HEK293 (cell line): ENCODE results near the gene STX11.

Experiments used
- SP3 ChIP-seq: fragments of 450-650 bp; formaldehyde crosslinking; IDR thresholded peaks from 2 replicates; pipeline ENCODE4 v1.5.1; 2016; ENCODE audit warnings: missing biosample characterization, missing genetic modification characterization
- ZNF174 ChIP-seq: fragments of 450-650 bp; formaldehyde crosslinking; IDR thresholded peaks from 2 replicates; pipeline ENCODE4 v1.5.0; 2017; ENCODE audit warnings: missing biosample characterization, mild to moderate bottlenecking, missing genetic modification characterization
- ZNF214 ChIP-seq: fragments of 450-650 bp; formaldehyde crosslinking; IDR thresholded peaks from 2 replicates; pipeline ENCODE4 v1.5.1; 2017; ENCODE audit warnings: missing biosample characterization, mild to moderate bottlenecking, missing genetic modification characterization, borderline replicate concordance
- ZNF416 ChIP-seq: fragments of 450-650 bp; formaldehyde crosslinking; IDR thresholded peaks from 2 replicates; pipeline ENCODE4 v1.5.1; 2016; ENCODE audit warnings: missing biosample characterization, missing genetic modification characterization
- ZNF548 ChIP-seq: fragments of 450-650 bp; formaldehyde crosslinking; IDR thresholded peaks from 2 replicates; pipeline ENCODE4 v1.5.1; 2016; ENCODE audit warnings: missing biosample characterization, missing genetic modification characterization
- TF ChIP-seq, protein P1 (sequence below): fragments of 450-650 bp; formaldehyde crosslinking; IDR thresholded peaks from 2 replicates; pipeline ENCODE4 v1.5.1; 2016; ENCODE audit warnings: missing biosample characterization, missing genetic modification characterization
- TF ChIP-seq, protein P2 (sequence below): fragments of 450-650 bp; formaldehyde crosslinking; IDR thresholded peaks from 2 replicates; pipeline ENCODE4 v1.5.1; 2016; ENCODE audit warnings: missing biosample characterization, missing genetic modification characterization
- TF ChIP-seq, protein P3 (sequence below): fragments of 450-650 bp; formaldehyde crosslinking; IDR thresholded peaks from 2 replicates; pipeline ENCODE4 v1.5.1; 2016; ENCODE audit warnings: missing biosample characterization, missing genetic modification characterization
- TF ChIP-seq, protein P4 (sequence below): fragments of 450-650 bp; formaldehyde crosslinking; IDR thresholded peaks from 2 replicates; pipeline ENCODE4 v1.5.1; 2016; ENCODE audit warnings: missing biosample characterization, missing genetic modification characterization
- TF ChIP-seq, protein P5 (sequence below): fragments of 450-650 bp; formaldehyde crosslinking; IDR thresholded peaks from 2 replicates; pipeline ENCODE4 v1.5.1; 2016; ENCODE audit warnings: missing biosample characterization, missing genetic modification characterization, low read depth

DNA sequence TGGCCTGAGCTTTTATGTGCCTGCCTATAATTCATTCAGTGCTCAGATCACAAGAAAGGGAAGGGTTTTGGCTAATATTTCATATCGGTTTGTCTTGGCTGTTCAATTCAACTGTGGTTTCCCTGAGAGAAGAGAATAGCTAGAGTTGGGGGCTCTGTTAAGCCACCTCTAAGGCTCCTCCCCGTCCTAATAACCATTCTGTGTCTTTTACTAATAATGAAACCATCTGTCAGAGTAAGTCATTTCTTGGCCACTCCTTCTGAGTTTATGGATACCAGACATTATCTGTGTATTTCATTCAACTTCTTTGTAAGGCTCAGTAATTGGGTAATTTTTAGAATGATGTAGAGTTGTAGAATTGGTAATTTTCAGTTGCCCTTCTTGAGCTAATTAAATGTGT is 5.2 kb downstream of the STX11 start:
- TF ChIP-seq ZNF174 (tag by site-specific recombination) = no peak
- TF ChIP-seq ZNF548 (tag by site-specific recombination) = no peak
- TF ChIP-seq SP3 (tag by site-specific recombination) = no peak
- TF ChIP-seq, protein P1, sequence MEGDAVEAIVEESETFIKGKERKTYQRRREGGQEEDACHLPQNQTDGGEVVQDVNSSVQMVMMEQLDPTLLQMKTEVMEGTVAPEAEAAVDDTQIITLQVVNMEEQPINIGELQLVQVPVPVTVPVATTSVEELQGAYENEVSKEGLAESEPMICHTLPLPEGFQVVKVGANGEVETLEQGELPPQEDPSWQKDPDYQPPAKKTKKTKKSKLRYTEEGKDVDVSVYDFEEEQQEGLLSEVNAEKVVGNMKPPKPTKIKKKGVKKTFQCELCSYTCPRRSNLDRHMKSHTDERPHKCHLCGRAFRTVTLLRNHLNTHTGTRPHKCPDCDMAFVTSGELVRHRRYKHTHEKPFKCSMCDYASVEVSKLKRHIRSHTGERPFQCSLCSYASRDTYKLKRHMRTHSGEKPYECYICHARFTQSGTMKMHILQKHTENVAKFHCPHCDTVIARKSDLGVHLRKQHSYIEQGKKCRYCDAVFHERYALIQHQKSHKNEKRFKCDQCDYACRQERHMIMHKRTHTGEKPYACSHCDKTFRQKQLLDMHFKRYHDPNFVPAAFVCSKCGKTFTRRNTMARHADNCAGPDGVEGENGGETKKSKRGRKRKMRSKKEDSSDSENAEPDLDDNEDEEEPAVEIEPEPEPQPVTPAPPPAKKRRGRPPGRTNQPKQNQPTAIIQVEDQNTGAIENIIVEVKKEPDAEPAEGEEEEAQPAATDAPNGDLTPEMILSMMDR = no peak
- TF ChIP-seq ZNF416 (tag by site-specific recombination) = no peak
- TF ChIP-seq, protein P2, sequence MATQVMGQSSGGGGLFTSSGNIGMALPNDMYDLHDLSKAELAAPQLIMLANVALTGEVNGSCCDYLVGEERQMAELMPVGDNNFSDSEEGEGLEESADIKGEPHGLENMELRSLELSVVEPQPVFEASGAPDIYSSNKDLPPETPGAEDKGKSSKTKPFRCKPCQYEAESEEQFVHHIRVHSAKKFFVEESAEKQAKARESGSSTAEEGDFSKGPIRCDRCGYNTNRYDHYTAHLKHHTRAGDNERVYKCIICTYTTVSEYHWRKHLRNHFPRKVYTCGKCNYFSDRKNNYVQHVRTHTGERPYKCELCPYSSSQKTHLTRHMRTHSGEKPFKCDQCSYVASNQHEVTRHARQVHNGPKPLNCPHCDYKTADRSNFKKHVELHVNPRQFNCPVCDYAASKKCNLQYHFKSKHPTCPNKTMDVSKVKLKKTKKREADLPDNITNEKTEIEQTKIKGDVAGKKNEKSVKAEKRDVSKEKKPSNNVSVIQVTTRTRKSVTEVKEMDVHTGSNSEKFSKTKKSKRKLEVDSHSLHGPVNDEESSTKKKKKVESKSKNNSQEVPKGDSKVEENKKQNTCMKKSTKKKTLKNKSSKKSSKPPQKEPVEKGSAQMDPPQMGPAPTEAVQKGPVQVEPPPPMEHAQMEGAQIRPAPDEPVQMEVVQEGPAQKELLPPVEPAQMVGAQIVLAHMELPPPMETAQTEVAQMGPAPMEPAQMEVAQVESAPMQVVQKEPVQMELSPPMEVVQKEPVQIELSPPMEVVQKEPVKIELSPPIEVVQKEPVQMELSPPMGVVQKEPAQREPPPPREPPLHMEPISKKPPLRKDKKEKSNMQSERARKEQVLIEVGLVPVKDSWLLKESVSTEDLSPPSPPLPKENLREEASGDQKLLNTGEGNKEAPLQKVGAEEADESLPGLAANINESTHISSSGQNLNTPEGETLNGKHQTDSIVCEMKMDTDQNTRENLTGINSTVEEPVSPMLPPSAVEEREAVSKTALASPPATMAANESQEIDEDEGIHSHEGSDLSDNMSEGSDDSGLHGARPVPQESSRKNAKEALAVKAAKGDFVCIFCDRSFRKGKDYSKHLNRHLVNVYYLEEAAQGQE (tag by site-specific recombination) = no peak
- TF ChIP-seq, protein P3, sequence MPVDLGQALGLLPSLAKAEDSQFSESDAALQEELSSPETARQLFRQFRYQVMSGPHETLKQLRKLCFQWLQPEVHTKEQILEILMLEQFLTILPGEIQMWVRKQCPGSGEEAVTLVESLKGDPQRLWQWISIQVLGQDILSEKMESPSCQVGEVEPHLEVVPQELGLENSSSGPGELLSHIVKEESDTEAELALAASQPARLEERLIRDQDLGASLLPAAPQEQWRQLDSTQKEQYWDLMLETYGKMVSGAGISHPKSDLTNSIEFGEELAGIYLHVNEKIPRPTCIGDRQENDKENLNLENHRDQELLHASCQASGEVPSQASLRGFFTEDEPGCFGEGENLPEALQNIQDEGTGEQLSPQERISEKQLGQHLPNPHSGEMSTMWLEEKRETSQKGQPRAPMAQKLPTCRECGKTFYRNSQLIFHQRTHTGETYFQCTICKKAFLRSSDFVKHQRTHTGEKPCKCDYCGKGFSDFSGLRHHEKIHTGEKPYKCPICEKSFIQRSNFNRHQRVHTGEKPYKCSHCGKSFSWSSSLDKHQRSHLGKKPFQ (tag by site-specific recombination) = no peak
- TF ChIP-seq, protein P4, sequence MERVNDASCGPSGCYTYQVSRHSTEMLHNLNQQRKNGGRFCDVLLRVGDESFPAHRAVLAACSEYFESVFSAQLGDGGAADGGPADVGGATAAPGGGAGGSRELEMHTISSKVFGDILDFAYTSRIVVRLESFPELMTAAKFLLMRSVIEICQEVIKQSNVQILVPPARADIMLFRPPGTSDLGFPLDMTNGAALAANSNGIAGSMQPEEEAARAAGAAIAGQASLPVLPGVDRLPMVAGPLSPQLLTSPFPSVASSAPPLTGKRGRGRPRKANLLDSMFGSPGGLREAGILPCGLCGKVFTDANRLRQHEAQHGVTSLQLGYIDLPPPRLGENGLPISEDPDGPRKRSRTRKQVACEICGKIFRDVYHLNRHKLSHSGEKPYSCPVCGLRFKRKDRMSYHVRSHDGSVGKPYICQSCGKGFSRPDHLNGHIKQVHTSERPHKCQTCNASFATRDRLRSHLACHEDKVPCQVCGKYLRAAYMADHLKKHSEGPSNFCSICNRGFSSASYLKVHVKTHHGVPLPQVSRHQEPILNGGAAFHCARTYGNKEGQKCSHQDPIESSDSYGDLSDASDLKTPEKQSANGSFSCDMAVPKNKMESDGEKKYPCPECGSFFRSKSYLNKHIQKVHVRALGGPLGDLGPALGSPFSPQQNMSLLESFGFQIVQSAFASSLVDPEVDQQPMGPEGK (tag by site-specific recombination) = no peak
- no peak for TF ChIP-seq ZNF214 (tag by site-specific recombination)
- TF ChIP-seq, protein P5, sequence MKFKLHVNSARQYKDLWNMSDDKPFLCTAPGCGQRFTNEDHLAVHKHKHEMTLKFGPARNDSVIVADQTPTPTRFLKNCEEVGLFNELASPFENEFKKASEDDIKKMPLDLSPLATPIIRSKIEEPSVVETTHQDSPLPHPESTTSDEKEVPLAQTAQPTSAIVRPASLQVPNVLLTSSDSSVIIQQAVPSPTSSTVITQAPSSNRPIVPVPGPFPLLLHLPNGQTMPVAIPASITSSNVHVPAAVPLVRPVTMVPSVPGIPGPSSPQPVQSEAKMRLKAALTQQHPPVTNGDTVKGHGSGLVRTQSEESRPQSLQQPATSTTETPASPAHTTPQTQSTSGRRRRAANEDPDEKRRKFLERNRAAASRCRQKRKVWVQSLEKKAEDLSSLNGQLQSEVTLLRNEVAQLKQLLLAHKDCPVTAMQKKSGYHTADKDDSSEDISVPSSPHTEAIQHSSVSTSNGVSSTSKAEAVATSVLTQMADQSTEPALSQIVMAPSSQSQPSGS (tag by site-specific recombination) = no peak
